ENCODE data around the gene C17orf75. TPM values are rescaled to one million over a fixed set of nuclear protein-coding genes. Genes with fewer than 3 reads are reported as not detected.
A peak's percentile ranks its signal among the peaks of the same experiment; 100 is the strongest.

The C17orf75 gene
- total and polyA plus RNA-seq, 10 of the 15 experiments (the other 5 are each of a cell fraction or from before 2014, with no cell fraction given) = 21.7 to 53.0 (median 27.3) TPM

- TF ChIP-seq ETV6 (conservative IDR thresholded peaks at IDR 0.05 in 1 of 2, IDR thresholded peaks at IDR 0.05 in 1 of 2; ENCODE audit: borderline replicate concordance in 1 of 2, low read depth in 1 of 2) = peak in 1 of 2 experiments; percentile 15; a peak in 1 of 4 replicates
- TF ChIP-seq MEF2A (IDR thresholded peaks at IDR 0.05; ENCODE audit: insufficient read depth, low read depth, low read length) = 0 out of 2 replicates have a peak, but pooled peaks have one; percentile 22
- TF ChIP-seq RAD21 (IDR thresholded peaks at IDR 0.05; ENCODE audit: insufficient read depth, low read depth, low read length) = no peak
- TF ChIP-seq NR2F1 (conservative IDR thresholded peaks at IDR 0.05) = peak; percentile 56; the same call in 1 of the 2 replicates
- peak; percentile 91 for TF ChIP-seq SMARCA5 (IDR thresholded peaks at IDR 0.05)
- TF ChIP-seq BCL3 (IDR thresholded peaks at IDR 0.05; ENCODE audit: borderline replicate concordance, insufficient read depth, low read depth, low read length, poor library complexity, severe bottlenecking) = peak; percentile 21
- peak; percentile 62; the same call in 1 of the 2 replicates for TF ChIP-seq IRF3 (IDR thresholded peaks at IDR 0.05)
- TF ChIP-seq ZNF217 (IDR thresholded peaks at IDR 0.05) = no peak
- no peak for TF ChIP-seq EZH2 (IDR thresholded peaks at IDR 0.05; ENCODE audit: borderline replicate concordance, control insufficient read depth, low read depth, low read length)
- no peak for TF ChIP-seq CHD4 (IDR thresholded peaks at IDR 0.05)
- no peak for TF ChIP-seq KLF5 (IDR thresholded peaks at IDR 0.05; ENCODE audit: partially characterized antibody)
- TF ChIP-seq CBFB (IDR thresholded peaks at IDR 0.05; ENCODE audit: low read depth) = 0 out of 2 replicates have a peak, but pooled peaks have one; percentile 62
- peak; percentile 81 for TF ChIP-seq CHD2 (IDR thresholded peaks at IDR 0.05; ENCODE audit: borderline replicate concordance, low read depth, low read length)
- TF ChIP-seq MYC (IDR thresholded peaks at IDR 0.05; ENCODE audit: insufficient read depth, insufficient read length, insufficient replicate concordance, low read length, severe bottlenecking) = no peak
- TF ChIP-seq HCFC1 (IDR thresholded peaks at IDR 0.05; ENCODE audit: low read length) = peak; percentile 85
- no peak for TF ChIP-seq NFIC (IDR thresholded peaks at IDR 0.05; ENCODE audit: low read depth, low read length)
- peak; percentile 81; the same call in 1 of the 2 replicates for TF ChIP-seq ZSCAN29 (IDR thresholded peaks at IDR 0.05)
- peak; percentile 87 for TF ChIP-seq SP1 (IDR thresholded peaks at IDR 0.05; ENCODE audit: low read depth, low read length)
- 0 out of 2 replicates have a peak, but pooled peaks have one; percentile 24 for TF ChIP-seq ZBTB33 (IDR thresholded peaks at IDR 0.05)
- peak; percentile 93 for TF ChIP-seq POU2F2 (IDR thresholded peaks at IDR 0.05; ENCODE audit: borderline replicate concordance, low read depth, low read length)
- peak; percentile 25 to 56; a peak in 2 of 4 replicates for TF ChIP-seq IKZF2 (IDR thresholded peaks at IDR 0.05)
- no peak for TF ChIP-seq PAX8 (IDR thresholded peaks at IDR 0.05)
- TF ChIP-seq ESRRA (IDR thresholded peaks at IDR 0.05; ENCODE audit: low read length) = peak; percentile 84; the same call in 1 of the 2 replicates
- TF ChIP-seq TCF12 (IDR thresholded peaks at IDR 0.05; ENCODE audit: low read depth, low read length) = peak; percentile 88
- no peak for TF ChIP-seq ZNF622 (IDR thresholded peaks at IDR 0.05)
These were observed at the start of gene C17orf75 (continued) for GRCh38 chr17:32341857-32342602.
